CD4-positive, alpha-beta T cell treated with Interleukin-4 for 4 hours (primary cell): ENCODE measurements around the gene SV2B.

ENCODE experiments used
- DNase-seq: peaks from one replicate; pipeline ENCODE4 v3.0.0-alpha.2; 2020

The SV2B gene

DNA sequence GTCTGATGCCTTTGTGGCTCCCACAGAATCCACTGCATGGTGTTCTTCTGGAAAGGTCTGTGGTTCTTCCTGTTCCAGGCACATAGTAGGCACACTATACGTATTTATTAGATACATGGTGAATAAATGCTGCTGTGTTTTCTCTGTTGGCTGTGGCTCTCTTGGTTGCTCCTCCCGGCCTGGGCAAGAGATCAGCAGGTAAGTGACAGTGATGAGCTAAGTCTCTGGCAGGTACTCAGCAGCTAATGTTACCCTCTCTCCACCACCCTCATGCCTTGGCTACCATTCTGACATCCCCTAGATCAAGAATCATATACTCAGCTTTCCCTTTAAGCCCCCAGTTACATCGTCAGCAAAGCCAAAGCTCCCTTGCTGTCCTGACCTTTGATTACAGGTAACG is 8.4 kb downstream of the SV2B start:
- no peak for DNase-seq

DNA sequence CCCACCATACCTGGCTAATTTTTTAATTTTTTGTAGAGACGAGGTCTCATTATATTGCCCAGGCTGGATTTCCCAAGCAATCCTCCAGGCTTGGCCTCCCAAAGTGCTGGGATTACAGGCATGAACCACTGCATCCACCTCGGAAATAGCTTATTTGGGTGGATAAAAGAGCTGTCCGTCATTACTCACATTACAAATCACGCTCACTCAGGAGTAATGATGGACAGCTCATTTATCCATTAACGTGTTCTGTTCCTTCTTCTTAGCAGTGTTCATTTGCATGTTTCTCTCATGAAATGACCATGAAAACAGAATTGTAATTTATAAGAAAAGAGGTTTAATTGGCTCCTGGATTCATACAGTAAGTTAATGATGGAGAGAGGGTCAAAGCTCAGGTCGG is 9.8 kb downstream of the SV2B start:
- DNase-seq: no peak

DNA sequence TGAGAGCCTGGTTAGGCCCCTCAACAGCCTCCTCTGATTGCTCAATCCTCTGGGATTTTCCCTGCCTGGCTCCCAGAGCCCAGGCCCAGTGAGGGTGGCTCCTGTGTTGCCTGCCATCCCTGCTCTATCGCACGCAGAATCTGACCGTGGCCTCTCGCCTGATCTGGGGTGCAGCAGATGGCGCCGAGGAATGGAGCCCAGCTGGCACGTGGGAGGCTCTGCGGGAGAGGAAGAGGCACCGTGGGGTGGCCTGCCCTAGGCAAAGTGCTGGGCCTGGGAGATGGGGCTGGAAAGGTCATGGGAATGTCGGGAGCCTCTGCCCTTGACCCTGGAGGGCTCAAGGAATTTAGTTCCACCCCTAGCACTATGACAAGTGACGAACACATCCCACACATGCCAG is 10.3 kb downstream of the SV2B start:
- DNase-seq: no peak

DNA sequence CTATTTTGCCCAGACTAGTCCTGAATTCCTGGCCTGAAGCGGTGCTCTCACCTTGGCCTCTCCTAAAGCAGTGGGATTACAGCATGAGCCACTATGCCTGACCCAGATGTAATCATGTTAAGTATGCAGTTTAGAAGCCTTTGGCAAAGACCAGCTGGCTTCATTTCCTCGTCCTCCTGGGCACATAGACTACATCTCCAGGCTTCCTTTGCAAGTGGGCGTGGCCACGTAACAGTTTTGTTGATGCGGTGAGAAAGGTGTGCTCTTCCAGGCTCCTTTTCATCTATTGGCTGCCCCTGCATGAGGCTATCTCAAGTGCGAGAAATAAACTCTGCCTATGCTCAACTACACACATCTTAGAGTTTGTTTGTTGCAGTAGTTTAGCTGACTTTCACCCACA is 13.0 kb downstream of the SV2B start:
- no peak for DNase-seq

DNA sequence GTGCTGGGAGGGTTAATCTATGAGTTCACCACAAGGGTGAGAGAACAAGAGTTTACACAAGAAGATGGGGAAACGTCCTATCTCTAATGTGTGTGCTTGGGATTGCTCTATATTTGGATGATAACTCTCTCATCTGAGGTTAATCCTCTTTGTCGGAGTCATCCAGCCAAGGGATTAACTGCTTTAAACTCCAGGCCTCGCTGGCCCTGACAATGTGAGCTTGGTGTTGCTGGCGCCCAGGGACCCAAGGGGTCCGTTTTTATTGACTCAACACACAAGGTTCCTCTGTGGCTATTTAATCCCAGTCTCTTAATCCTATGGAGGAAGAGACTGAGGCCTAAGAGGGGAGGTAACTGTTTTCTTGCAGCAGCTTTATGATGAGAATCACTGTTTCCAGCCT is 14.2 kb downstream of the SV2B start:
- no peak for DNase-seq

DNA sequence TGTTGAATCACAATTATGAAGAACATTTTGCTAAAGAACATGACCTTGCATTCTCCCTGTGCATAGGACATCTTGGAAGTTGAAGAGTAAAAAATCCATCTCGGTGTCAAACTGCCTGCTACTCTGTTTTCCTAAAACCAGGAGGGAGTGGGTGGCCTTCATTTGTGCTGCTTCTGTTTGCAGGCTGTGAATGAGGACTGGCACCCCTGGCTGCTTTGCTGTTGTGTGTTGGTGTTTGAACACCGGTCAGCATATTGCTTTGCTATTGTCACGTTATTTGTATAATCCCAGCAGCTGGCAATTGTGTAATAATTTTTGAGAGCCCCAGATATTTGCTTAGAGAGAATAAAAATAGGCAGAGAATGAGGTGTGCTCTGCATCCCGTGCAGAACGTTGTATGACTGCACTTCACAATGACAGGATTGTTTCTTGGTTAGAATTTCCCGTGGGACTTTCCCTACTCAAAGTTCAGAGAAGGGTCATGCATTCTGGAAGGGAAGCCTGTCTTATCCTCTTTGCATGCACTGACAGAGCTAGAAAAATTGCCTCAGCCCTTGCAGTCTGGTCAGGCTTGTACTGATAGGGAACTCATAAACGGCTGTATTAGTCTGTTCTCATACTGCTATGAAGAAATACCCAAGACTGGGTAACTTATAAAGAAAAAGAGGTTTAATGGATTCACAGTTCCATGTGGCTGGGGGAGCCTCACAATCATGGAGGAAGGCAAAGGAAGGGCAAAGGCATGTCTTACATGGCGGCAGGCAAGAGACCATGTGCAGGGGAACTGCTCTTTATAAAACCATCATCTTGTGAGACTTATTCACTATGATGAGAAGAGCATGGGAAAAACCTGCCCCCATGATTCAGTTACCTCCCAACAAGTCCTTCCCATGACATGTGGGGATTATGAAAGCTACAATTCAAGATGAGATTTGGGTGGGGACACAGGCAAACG is 16.3 kb downstream of the SV2B start:
- DNase-seq: no peak

DNA sequence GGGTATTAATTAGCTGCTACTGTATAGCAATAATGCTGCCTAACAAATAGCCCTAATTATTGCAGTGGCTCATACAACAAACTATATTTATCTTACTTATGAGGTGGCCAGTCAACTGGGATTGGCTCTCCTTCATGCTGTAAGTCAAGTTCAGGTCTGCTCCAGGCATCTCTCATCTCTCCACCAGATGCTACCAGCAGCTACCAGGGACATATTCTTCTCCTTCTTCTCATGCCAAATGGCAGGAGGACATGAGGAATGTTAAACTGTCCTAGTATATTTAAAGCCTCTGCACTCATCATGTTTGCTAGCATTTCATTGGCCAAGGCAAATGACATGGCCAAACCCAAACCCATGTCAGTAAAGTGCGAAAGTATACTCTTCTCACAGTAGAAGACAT is 17.3 kb downstream of the SV2B start:
- DNase-seq: no peak

DNA sequence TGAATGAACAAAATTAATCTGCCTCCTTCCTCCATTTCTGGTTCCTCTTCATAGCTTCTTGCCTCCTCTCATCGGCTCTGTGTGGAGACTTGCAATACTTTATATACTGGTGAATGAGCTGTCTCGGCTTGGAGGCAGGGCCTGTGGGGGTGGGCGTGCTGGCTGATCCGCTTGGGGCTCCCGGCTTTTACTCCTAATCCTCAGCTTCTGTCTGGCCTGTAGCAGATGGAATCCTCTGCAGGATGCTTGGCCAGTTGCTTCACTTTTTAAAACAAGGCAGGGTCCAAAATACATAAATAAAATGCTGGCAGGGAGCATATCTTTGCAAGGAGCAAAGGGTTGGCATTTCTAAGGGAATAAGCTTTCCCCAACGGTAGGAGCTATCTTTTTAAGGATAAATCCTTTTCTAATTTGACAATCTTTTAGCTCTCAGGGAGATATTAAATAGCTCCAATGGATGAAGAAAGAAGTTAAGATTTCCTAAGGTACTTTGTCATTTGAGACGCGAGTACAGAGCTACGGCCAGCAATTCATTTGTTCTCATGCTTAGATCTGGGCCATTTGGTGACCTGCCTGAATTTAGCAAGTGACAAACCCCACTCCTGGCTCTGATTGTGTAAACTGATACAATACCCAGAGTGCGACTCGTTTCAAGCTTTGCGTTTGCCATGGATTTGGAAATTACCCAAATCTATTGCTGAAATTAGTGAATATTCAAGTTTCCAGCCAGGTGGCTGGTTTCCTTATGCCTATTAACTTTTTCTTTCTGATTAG is 18.9 kb downstream of the SV2B start:
- no peak for DNase-seq

DNA sequence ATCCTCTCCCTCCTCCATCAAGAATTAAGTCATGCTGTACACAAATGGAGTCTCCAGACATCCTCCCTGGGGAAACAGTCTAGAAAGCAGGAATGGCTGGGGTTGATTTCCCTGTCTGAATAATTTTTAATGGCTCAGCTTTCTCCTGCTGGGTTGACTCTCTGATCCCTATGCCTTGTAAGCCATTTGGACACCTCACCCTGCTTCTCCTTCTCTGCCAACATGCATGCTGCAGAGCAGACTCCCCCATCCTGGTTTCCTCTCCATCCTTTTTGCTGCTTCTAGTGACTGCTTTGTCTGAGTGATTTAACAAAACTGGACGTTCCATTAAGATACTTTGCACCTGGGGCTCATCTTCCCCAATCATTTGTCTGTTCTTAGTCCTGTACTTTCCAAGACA is 22.2 kb downstream of the SV2B start:
- no peak for DNase-seq

DNA sequence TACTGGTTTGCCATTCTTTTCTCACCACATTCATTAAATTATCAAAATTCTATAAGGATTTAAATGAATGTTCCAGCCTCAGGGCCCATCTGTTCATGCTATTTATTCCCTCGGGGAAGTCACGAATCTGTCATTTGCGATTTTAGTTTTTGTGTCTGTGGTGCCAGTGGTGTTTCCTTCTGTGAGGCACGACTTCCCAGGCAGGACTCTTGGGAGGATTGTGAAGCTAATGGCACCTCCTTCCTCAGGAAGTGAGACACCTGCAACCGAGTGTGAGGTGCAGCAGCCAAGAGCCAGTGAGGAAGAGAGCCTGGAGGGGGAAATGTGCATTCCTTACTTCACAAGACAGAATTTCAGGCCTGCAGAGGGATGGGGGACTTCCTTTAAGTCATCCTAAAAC is 24.1 kb downstream of the SV2B start:
- no peak for DNase-seq

DNA sequence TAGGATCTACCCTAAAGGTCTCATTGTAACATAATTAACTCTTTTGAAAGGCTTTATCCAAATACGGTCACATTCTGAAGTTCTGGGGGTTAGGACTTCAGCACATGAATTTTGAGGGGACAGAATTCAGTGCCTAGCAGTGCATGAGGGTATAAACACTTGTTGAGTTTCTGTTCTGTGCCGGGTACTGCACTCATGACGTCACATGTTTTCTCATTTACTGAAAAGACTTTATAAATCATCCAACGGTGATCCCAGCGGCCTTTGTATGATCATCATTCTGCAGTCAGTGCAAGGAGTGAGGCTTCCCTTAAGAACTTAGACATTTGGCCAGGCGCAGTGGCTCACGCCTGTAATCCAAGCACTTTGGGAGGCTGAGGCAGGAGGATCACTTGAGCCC is 25.1 kb downstream of the SV2B start:
- no peak for DNase-seq

DNA sequence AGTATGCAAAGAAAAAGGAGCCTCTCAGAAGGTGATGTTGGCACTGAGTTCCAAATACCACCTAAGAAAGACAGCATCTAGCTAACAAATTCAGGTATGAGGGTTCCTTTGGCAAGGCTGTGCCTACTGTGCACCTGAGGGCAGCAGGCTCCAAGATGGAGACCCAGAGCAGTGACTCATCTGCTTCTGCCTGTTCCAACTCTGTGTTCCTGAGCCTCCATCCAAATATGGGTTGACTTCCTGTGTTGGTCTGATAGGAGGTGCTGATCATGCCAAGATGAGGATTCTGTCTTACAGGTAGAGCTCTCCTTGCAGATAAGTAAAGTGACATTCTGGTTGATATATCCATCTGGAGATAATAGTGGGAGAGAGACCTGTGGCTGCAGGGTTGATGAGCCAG is 26.0 kb downstream of the SV2B start:
- no peak for DNase-seq

DNA sequence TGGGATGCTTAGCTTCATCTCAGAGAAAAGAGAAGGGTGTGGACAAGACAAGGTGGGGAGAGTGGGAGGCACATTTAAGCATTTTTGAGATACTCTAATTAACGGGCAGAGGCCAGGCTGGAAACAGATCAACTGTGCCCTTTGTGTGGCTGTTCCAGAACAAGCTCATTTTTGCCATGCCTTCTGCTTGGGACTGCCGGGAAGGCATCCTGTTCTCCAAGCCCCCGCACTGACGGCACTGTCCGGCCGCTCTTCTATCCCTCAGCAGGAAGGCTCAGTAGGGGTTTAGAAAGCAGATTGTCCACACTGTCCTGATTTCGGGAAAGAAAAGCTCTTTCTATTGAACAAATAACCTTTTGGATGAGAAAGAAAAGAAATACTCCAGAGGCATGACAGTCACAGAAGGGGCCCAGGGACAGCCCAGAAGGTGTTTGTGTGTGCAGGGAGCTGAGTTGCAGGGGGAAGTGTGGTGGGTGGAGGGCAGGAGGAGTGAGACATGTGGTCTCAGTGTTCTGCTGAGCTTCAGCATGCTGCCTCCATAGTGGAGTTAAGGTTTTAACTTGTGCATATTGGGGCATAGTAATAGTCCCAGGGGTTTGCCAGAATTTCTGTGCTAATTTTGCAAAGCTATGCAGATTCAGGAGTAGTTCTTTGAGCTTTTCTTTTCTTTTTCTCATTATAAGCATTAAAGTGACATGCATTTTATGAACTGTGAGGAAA is 27.3 kb downstream of the SV2B start:
- DNase-seq: no peak

DNA sequence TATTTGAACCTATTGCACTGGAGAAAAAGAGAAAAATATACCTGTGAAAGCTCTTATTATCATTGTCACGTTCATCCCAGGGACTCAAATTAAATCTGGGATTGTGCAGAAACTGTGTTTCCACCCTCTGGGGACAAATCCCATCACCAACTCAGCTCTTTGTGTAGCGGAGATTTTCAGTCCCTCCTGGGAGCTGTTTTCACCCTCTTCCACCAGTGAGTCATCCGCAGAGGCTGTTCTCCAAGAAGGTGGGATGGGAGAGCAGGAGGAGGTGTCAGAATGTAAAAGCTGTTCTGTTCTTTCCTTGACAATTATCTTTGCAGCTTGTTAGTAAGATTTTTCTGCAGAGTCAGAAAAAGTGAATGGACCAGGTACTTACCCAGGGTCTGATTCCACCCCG is 28.0 kb downstream of the SV2B start:
- no peak for DNase-seq

DNA sequence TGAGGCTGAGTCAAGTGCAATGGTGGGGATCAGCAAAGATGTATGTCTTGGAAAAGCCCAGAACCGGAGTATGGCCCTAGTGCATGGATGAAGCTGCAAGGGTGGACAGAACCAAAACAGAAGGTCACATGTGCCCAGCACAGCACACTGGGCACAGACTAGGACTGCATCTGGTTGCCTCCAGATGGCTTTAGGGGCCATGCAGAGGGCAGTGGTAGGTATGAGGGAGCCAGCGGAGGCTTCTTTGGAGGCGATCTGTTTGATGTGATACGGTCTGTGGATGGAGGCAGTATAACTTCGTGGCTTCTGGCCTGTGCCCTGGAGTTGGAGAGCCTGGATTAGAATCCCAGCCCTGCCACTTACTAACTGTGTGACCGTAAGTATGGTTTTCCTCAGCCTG is 29.4 kb downstream of the SV2B start:
- DNase-seq: no peak

DNA sequence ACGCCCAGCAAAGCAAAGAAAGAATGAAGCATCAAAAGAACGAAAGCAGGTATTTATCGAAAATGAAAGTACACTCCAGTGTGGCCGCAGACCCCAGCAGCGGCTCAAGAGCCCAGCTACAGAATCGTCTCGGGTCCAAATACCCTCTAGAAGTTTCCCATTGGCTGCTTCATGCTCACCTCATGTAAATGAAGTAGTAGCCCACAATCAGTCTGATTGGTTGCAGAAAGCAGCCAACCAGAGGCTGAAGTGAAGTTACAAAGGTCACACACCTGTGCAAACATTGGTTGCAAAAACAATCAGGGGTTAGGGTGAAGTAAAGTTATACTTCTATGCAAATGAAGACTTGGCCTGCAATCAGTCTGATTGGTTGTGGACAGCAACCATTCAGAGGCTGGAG is 32.0 kb downstream of the SV2B start:
- DNase-seq: no peak

DNA sequence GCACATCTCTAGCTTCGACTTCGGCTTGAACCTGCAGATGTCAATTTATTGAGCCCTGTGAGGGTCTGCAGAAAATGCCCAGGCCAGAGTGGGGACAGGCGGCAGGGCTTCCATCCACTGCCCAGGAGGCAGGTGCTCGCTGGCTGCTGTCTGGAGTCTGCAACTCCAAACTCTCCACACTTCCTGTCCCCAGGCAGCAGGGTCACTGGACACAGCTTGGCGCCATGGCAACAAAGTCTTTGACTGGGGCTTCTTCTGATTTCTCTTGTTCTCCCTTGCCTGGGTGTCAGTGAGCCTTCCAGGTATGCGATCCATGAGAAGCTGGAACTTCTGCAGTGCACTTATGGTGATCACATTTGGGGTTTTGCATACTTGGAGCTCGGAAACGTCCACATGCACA is 33.5 kb downstream of the SV2B start:
- no peak for DNase-seq

DNA sequence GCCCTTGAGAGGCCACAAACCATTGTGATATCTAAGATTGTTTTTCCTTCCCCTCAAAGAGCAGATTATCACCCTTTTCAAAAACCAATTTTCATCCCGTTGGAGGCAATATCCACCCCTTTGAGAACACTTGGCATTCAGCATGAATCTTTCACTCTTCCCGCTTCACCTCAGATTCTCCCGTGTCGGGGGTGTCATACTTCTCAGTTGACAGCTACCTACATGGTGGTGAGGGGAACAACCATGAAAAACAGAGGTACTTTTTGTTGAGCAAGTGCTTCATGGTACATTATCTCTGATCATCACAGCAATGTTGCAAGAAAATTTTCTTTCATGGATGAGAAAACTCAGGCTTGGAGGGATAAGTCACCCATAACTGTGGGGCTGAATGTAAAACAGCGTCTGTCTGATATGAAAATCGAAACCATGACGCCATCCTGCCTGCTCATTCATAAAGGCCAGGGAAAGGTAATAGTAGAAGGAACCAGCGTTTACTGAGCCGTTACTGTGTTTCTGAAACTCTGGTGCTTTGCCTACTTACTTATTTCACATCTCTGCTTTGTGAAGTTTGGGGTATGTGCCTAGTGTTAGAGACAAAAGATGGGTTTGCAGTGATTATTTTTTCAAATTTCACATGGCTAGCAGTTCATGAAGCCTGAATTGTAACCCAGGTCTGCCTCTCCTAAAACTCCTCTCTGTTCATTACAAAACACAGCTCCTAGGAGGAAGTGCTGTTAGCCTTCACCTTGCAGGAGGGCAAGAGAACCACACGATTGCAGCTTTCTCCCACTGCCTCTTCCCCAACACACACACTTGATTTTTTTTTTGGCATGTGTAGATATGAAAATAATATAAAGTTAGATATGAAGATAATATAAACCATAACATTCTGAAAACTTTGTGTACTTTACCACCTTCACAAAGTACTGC is 35.4 kb downstream of the SV2B start:
- no peak for DNase-seq

DNA sequence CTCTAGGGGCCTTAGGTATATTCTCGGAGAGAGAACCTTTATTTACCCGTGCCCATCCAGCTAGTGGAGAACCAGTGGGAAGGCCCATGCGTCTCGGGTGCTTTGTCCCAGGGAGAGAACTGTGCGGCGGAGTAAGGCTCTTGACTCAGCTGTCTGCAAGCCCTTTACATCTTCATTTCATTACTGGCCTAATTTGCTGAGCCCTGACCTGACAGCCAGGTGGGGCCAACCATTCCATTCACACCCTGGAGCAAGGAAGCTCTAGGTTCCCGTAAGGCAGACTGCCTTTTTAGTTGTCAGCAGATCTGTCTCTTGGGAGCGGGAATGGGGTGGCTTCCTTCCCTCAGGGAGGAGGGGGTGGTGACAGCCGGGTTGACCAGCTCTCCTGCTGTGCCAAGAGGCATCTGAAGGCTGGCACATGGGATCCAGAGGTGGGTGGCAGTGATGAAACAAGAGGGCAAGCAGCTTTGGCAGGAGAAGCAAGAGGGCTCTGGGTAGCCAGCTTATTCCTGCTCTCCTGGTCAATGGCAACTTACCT is 36.4 kb downstream of the SV2B start:
- DNase-seq: no peak

DNA sequence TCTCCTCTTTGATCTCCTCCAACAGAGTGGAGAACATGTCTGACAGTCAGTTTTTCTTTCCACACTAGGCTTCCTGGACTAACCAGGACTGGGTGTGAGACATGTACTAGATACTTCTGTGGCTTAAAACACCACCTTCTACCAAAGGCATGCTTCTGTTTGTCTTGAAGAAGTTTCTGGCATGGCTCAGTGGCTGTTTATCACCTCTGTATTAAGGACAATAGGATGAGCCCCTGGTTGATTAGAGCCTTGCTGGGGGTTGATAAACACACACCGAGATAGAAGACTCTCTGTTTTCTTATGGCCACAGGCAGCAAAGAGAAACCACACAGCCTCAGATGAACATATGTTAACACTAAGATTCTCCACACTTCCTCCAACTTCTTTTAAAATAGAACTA is 40.5 kb downstream of the SV2B start:
- DNase-seq: no peak

DNA sequence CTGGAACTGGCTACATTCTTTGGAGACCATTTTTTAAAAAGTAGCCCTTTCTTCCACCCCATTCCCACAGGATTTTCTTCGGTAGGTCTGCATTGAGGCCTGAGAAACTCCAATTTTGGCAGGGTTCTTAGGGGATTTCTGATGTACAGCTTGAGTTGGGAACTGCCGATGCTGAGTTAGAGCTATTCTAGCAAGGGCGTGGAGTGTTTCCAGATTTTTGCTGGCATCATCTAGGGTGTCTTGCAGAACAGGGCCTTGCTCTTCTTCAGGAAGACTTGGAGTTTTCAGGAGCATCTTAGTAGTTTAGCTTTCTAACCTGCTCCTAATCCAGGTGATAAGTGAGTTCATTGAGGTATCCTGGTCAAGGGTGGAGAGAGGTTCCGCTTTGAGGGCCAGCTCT is 41.0 kb downstream of the SV2B start:
- no peak for DNase-seq

DNA sequence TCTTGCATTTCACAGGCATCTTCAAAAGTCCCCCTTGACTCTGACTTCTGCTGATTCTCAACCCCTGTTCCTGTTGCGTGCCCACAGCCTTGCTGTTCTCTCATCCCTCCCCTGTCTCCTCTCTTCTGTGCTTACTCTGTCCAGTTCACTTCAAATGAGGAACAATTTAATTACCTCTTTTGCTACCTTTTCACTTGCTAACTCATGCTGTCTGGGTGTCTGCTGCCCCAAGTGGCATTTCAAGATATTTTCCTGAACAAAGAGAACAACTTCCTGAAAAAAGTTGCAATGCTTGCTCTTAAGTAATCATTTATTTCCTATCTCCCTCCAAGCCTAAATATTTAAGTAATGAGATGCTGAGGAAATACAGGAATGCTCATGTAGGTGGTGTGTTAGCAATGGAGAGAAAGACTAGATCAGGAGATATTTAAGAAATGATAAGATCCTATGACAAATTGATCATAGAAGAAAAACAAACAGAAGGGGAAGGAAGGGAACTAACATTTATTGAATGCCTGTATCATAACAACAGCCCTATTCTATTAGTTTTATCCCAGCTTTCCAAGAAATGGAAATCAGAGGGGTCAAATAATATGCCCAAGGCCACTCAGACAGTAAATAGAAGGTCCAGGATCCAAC is 42.2 kb downstream of the SV2B start:
- DNase-seq: no peak
